ENCODE data around the gene RTN4R.
"Not testable (repeated sequence)": the region's sequence is repeated elsewhere in the genome, so short reads cannot be mapped to it uniquely, and the experiment has no call there.

Gene RTN4R

DNA sequence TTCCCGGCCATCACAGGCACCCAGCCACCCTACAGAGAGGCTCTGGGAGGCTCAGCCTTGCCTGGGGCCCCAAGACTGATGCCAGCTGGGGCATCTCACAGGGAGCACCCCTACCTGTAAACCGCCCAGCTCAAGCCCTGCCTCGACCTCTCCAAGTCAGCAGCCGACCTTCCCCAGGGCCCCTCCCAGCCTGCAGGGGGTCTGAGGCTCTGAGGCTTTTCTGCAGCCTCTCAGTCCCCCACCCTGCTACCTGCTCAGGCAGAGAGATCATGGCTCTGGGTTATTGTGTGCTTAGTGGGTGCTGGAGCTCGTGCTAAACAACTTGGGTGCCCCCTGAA is 23.1 kb upstream of the RTN4R start:
- Histone ChIP-seq H3K9me3 (no peaks in the 10 kb centered on the region), H3K4me3 (no peak overlapping the region), H3K27ac (no peak overlapping the region), H3K27me3 (peaks cover 0 to 28% of the 10 kb centered on the region in 2 donors), H3K4me1 (no peaks in the 10 kb centered on the region), H3K36me3 (no peaks in the 10 kb centered on the region)
- DNase-seq: no peak
- intact Hi-C loops (cut with DNase I; ENCODE audit: low total_unique reads): no loop called here
- TF ChIP-seq, protein P1, sequence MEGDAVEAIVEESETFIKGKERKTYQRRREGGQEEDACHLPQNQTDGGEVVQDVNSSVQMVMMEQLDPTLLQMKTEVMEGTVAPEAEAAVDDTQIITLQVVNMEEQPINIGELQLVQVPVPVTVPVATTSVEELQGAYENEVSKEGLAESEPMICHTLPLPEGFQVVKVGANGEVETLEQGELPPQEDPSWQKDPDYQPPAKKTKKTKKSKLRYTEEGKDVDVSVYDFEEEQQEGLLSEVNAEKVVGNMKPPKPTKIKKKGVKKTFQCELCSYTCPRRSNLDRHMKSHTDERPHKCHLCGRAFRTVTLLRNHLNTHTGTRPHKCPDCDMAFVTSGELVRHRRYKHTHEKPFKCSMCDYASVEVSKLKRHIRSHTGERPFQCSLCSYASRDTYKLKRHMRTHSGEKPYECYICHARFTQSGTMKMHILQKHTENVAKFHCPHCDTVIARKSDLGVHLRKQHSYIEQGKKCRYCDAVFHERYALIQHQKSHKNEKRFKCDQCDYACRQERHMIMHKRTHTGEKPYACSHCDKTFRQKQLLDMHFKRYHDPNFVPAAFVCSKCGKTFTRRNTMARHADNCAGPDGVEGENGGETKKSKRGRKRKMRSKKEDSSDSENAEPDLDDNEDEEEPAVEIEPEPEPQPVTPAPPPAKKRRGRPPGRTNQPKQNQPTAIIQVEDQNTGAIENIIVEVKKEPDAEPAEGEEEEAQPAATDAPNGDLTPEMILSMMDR (IDR thresholded peaks at IDR 0.05): no peak

DNA sequence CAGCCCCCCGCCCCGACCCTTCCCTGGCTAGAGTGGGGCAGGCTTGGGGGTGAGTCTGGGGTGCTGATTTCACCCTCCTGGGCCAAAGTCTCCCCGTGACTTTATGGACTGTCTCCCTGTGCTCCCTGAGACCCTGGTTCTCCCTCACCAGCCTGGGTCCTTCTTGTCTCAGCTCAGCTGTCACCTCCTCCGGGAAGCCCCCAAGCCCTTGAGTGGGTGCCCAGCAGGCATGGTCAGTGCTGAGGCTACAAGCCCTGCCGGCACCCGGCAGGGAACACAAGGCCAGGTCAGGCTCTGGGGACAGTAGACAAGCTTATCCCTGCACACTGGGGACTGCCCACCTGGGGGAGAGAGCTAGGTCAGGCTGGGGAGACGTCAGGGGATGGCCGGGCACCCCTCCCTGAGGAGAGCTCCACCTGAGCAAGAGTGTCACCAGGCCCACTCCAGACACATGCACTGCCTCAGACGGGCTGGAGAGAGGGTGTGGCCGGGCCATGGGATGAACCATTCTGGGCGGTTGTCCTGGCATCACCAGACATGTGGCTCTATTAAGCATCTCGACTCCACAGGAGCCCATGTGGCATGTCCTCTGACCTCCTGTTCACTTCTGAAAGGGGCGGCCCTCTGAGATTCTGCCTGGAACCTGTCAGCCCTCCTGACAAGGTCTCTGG is 22.6 kb upstream of the RTN4R start:
- Histone ChIP-seq H3K27me3 (peaks cover 0 to 28% of the 10 kb centered on the region in 2 donors), H3K36me3 (no peaks in the 10 kb centered on the region), H3K4me1 (no peaks in the 10 kb centered on the region), H3K9me3 (no peaks in the 10 kb centered on the region), H3K27ac (no peak overlapping the region), H3K4me3 (no peak overlapping the region)
- intact Hi-C loops (cut with DNase I; ENCODE audit: low total_unique reads): no loop called here
- DNase-seq: no peak
- TF ChIP-seq, protein P1 (IDR thresholded peaks at IDR 0.05): no peak

DNA sequence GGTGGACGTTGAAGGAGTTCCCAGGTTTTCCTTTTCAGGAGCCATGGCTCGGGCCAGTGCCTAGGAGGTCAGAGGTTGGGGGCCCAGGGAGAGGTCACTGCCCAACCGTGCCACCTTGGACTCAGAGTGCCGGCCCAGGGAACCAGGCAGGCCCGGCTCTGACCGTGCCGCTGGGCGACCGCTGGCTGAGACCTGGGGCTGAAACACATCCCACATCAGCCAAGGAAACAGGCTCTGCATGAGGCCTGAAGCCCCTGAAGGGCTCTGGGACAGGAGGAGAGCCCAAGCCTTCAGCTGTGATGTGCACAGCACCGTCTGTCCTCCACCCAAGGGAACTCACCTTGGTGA is 21.9 kb upstream of the RTN4R start:
- no peak for DNase-seq
- TF ChIP-seq, protein P1 (IDR thresholded peaks at IDR 0.05): no peak
- H3K27ac ChIP-seq: no peak overlapping the region
- intact Hi-C loops (cut with DNase I; ENCODE audit: low total_unique reads): no loop called here
- H3K4me1 ChIP-seq: no peaks in the 10 kb centered on the region
- no peaks in the 10 kb centered on the region for H3K36me3 ChIP-seq
- peaks cover 0 to 28% of the 10 kb centered on the region in 2 donors for H3K27me3 ChIP-seq
- no peaks in the 10 kb centered on the region for H3K9me3 ChIP-seq
- no peak overlapping the region for H3K4me3 ChIP-seq

DNA sequence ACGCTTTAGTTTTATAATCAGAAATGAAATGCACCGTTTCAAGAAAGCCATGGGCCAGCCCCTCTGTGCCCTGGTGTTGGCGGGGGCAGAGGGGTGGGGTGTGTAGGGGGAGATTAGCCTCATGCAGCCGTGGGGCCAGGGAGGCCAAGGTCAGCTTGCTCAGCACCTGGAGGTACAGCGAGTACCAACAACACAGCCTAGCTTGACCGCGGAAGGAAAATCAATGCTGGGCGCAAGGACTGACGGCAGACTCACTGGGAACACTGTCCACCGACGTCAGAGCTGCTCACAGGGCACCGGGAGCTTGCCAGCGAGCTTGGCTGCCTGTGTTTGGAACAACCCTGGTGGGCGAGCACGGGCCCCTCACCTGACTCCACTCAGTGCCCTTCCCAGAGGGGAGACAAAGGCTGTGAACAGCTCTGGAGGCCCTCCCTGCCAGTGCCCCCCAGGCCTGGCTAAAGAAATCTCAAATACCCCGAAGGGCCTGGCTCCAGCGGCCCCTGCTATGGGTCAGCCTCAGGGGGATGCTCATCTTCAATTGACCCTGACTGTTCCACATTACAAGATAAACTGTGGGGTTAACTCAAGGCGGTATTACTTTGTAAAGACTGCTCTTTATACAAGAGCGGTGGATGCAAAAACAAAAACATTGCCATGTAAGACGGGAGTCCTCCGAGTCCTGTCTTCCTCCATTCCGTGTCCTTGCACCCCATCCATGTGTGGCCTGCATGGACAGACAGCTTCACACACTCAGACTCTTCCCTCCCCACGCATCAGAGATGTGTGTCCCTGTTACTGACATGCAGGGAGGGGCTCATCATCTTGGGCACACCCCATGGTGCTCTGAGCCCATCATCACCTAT is 21.3 kb upstream of the RTN4R start:
- H3K4me3 ChIP-seq; H3K36me3 ChIP-seq; H3K4me1 ChIP-seq; H3K9me3 ChIP-seq; DNase-seq; intact Hi-C loops (cut with DNase I; ENCODE audit: low total_unique reads); H3K27ac ChIP-seq: not testable (repeated sequence)
- peaks cover 0 to 31% of the 10 kb centered on the region in 2 donors for H3K27me3 ChIP-seq

DNA sequence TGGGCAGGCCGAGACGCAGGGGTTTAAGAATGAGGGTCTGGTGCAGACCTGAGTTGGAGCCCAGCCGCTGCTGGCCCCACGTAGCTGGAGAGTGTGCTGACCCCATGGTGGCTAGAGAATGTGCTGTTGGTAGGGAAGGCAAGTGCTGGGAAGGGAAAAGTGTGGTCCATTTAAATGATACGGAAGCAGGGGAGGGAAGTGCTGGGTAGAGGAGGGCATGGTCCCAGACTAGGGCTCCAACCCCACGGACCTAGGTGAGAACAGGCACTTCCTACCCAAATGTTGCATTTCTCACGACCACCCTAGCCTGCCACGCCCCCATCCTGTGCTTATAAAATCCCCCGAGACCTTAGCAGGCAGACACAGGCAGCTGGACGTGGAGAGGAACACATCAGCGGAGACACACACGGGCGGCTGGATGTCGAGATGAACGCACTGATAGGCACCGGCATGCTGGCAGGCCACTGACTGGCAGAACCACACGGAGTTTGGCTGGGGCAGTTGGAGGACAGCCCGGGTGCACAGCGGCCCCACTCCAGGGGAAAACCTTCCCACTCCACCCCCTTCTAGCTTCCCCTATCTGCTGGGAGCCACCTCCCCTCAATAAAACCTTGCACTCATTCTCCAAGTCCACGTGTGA is 18.8 kb upstream of the RTN4R start:
- H3K9me3 ChIP-seq; H3K4me1 ChIP-seq; DNase-seq; intact Hi-C loops (cut with DNase I; ENCODE audit: low total_unique reads); H3K36me3 ChIP-seq; H3K27ac ChIP-seq; H3K4me3 ChIP-seq: not testable (repeated sequence)
- H3K27me3 ChIP-seq: peaks cover 0 to 40% of the 10 kb centered on the region in 2 donors

DNA sequence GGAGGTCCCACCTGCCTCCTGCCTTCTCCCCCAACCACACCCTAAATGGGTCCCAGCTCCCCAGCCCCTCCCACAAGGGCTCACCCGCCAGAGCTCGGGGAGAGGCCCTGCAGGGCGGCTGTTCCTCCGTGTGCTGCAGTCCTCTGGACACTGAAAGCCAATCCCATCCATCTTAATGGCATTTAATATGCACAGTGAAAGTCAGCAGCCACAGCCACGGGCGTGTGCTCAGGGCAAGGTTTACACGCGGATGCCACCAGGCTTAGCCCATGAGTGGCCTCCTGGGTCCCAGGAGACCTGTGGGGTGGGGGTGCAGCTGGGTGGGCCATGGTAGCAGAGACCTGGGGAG is 18.2 kb upstream of the RTN4R start:
- H3K9me3 ChIP-seq; intact Hi-C loops (cut with DNase I; ENCODE audit: low total_unique reads); H3K27ac ChIP-seq; DNase-seq; H3K4me1 ChIP-seq; H3K36me3 ChIP-seq; H3K4me3 ChIP-seq: not testable (repeated sequence)
- peaks cover 0 to 35% of the 10 kb centered on the region in 2 donors for H3K27me3 ChIP-seq
